GM23338 (cell line): Measurements from ENCODE around the gene TBC1D5. TPM values are rescaled to one million over a fixed set of nuclear protein-coding genes. Genes with fewer than 3 reads are reported as not detected.

Source experiments
- ATAC-seq: fragments of 200-7000 bp; cut with Tn5 transposase; 3 replicates; pipeline ENCODE4 v1.9.1; 2020
- DNase-seq: peaks from one replicate; pipeline ENCODE4 v3.0.0-alpha.2; 2015; ENCODE audit warnings: low spot score
- H2AFZ ChIP-seq: fragments of 200-600 bp; sonication (generic); 2 replicates; pipeline ENCODE4 v1.8.0; 2016; ENCODE audit warnings: antibody characterized with exemption, mild to moderate bottlenecking, moderate library complexity
- H3F3A ChIP-seq: fragments of 200-600 bp; sonication (generic); replicated peaks from 2 replicates; pipeline ENCODE4 v1.8.0; 2017; ENCODE audit warnings: antibody characterized with exemption, mixed run types, low read depth
- H3K27ac ChIP-seq: fragments of 200-600 bp; sonication (generic); 2 replicates; pipeline ENCODE4 v1.6.1; 2016; ENCODE audit warnings: low read depth
- H3K27me3 ChIP-seq: fragments of 200-600 bp; sonication (generic); 2 replicates; pipeline ENCODE4 v1.8.0; 2016; ENCODE audit warnings: mild to moderate bottlenecking, mixed run types, moderate library complexity; ENCODE audit not compliant: insufficient read depth
- H3K36me3 ChIP-seq: fragments of 200-600 bp; sonication (generic); 2 replicates; pipeline ENCODE4 v1.8.0; 2016; ENCODE audit warnings: mild to moderate bottlenecking; ENCODE audit not compliant: insufficient read depth
- H3K4me1 ChIP-seq: fragments of 200-600 bp; sonication (generic); 2 replicates; pipeline ENCODE4 v1.8.0; 2016; ENCODE audit warnings: mild to moderate bottlenecking, moderate library complexity; ENCODE audit not compliant: insufficient read depth
- H3K4me2 ChIP-seq: fragments of 200-600 bp; sonication (generic); 2 replicates; pipeline ENCODE4 v1.7.1; 2017; ENCODE audit warnings: mixed run types
- H3K4me3 ChIP-seq: fragments of 200-600 bp; sonication (generic); 2 replicates; pipeline ENCODE4 v1.6.1; 2016; ENCODE audit warnings: mixed run types
- H3K79me2 ChIP-seq: fragments of 200-600 bp; sonication (generic); replicated peaks from 2 replicates; pipeline ENCODE4 v1.8.0; 2017; ENCODE audit warnings: mild to moderate bottlenecking; ENCODE audit not compliant: insufficient read depth
- H3K9me2 ChIP-seq: fragments of 200-600 bp; sonication (generic); 2 replicates; pipeline ENCODE4 v1.8.0; 2017; ENCODE audit not compliant: insufficient read depth
- H4K20me1 ChIP-seq: fragments of 200-600 bp; sonication (generic); replicated peaks from 2 replicates; pipeline ENCODE4 v1.8.0; 2017; ENCODE audit warnings: mild to moderate bottlenecking; ENCODE audit not compliant: insufficient read depth
- H3K27ac Mint-ChIP-seq: 2 replicates; pipeline ENCODE4 v1.8.0; 2020; ENCODE audit warnings: inconsistent platforms, mild to moderate bottlenecking, moderate library complexity, mixed read lengths
- H3K27me3 Mint-ChIP-seq: 3 replicates; pipeline ENCODE4 v1.8.0; 2022; ENCODE audit warnings: low read depth, mild to moderate bottlenecking, moderate library complexity, mixed read lengths, inconsistent platforms; ENCODE audit not compliant: insufficient read depth, poor library complexity
- H3K36me3 Mint-ChIP-seq: 3 replicates; pipeline ENCODE4 v1.8.0; 2021; ENCODE audit warnings: low read depth, mild to moderate bottlenecking, inconsistent platforms, moderate library complexity, mixed read lengths
- H3K4me1 Mint-ChIP-seq: 3 replicates; pipeline ENCODE4 v1.8.0; 2020; ENCODE audit warnings: mild to moderate bottlenecking, inconsistent platforms, mixed read lengths
- H3K4me3 Mint-ChIP-seq: 3 replicates; pipeline ENCODE4 v1.8.0; 2021; ENCODE audit warnings: moderate library complexity, mild to moderate bottlenecking, inconsistent platforms, mixed read lengths
- H3K9me3 Mint-ChIP-seq: 3 replicates; pipeline ENCODE4 v1.8.0; 2020; ENCODE audit warnings: moderate library complexity, mild to moderate bottlenecking, inconsistent platforms, mixed read lengths
- CREB1 ChIP-seq: fragments of 250-450 bp; sonication (Bioruptor Pico); IDR thresholded peaks from 2 replicates; pipeline ENCODE4 v1.5.0; 2020; ENCODE audit warnings: low read depth, mild to moderate bottlenecking, moderate library complexity
- EZH2 ChIP-seq: fragments of 200-600 bp; sonication (generic); IDR thresholded peaks from one replicate; pipeline ENCODE4 v1.8.0; 2017; ENCODE audit warnings: antibody characterized with exemption, mild to moderate bottlenecking, low read depth; ENCODE audit not compliant: unreplicated experiment
- EZH2phosphoT487 ChIP-seq: fragments of 200-600 bp; sonication (generic); IDR thresholded peaks from one replicate; pipeline ENCODE4 v1.8.1; 2018; ENCODE audit warnings: antibody characterized with exemption; ENCODE audit not compliant: unreplicated experiment
- NANOG ChIP-seq: IDR thresholded peaks from 2 replicates; pipeline ENCODE4 v1.6.1; 2016; ENCODE audit warnings: antibody characterized with exemption, borderline replicate concordance
- STAT1 ChIP-seq: IDR thresholded peaks from one replicate; pipeline ENCODE4 v1.6.1; 2016; ENCODE audit warnings: antibody characterized with exemption; ENCODE audit not compliant: unreplicated experiment
- ZNF331 ChIP-seq: fragments of 250-450 bp; sonication (Bioruptor Pico); IDR thresholded peaks from 2 replicates; pipeline ENCODE4 v1.5.0; 2020; ENCODE audit warnings: low read depth, mild to moderate bottlenecking, moderate library complexity
- ZNF462 ChIP-seq: fragments of 250-450 bp; sonication (Bioruptor Pico); IDR thresholded peaks from 2 replicates; pipeline ENCODE4 v1.5.0; 2020; ENCODE audit warnings: mild to moderate bottlenecking, moderate library complexity
- polyA plus RNA-seq: library from polyadenylated mRNA; unstranded; fragments of >200 nt; fragmentation: Nextera tagmentation; extraction: Ambion mirVana; gene quantifications from 2 replicates; pipeline ENCODE4 v1.2.1, GENCODE V29; 2016
- total RNA-seq: library from RNA; depleted of rRNA; stranded (reverse); fragments of >200 nt; shearing (Covaris generic); gene quantifications from 2 replicates; pipeline ENCODE4 v1.2.3, GENCODE V29; 2014
- TF ChIP-seq, protein P1 (sequence below): IDR thresholded peaks from one replicate; pipeline ENCODE4 v1.6.1; 2018; ENCODE audit warnings: antibody characterized with exemption; ENCODE audit not compliant: unreplicated experiment

TBC1D5 gene
- total and polyA plus RNA-seq, 2 experiments from 2014 or later: 21.8 to 48.1 TPM

GRCh38 chr3:17738219-17738618, 4.2 kb downstream of the TBC1D5 start:
- Histone ChIP-seq H3K27ac (no peak overlapping the region), H3K4me2 (no peak overlapping the region), H3F3A (peaks cover 10% of the 10 kb centered on the region), H2AFZ (no peak overlapping the region), H3K9me2 (0 out of 2 replicates have a peak, but pooled peaks cover 3% of the 10 kb centered on the region), H3K4me1 (peaks cover 29% of the 10 kb centered on the region), H3K79me2 (peaks cover 70% of the 10 kb centered on the region), H3K36me3 (no peaks in the 10 kb centered on the region), H3K4me3 (no peak overlapping the region), H4K20me1 (peaks cover under 1% of the 10 kb centered on the region; the same call in 1 of the 2 replicates), H3K27me3 (no peaks in the 10 kb centered on the region)
- Mint-ChIP-seq H3K4me3 (no peak overlapping the region), H3K9me3 (no peaks in the 10 kb centered on the region; the same call in 2 of the 3 replicates), H3K27me3 (peaks cover 4% of the 10 kb centered on the region), H3K27ac (no peak overlapping the region), H3K36me3 (peaks cover 10% of the 10 kb centered on the region; the same call in 2 of the 3 replicates), H3K4me1 (peaks cover 29% of the 10 kb centered on the region)
- ATAC-seq (no peak), DNase-seq (no peak)
- TF ChIP-seq NANOG: no peak
- TF ChIP-seq STAT1: no peak
- no peak for TF ChIP-seq ZNF331 (CRISPR knock-in tag)
- no peak for TF ChIP-seq EZH2phosphoT487
- no peak for TF ChIP-seq CREB1 (CRISPR knock-in tag)
- TF ChIP-seq, protein P1, sequence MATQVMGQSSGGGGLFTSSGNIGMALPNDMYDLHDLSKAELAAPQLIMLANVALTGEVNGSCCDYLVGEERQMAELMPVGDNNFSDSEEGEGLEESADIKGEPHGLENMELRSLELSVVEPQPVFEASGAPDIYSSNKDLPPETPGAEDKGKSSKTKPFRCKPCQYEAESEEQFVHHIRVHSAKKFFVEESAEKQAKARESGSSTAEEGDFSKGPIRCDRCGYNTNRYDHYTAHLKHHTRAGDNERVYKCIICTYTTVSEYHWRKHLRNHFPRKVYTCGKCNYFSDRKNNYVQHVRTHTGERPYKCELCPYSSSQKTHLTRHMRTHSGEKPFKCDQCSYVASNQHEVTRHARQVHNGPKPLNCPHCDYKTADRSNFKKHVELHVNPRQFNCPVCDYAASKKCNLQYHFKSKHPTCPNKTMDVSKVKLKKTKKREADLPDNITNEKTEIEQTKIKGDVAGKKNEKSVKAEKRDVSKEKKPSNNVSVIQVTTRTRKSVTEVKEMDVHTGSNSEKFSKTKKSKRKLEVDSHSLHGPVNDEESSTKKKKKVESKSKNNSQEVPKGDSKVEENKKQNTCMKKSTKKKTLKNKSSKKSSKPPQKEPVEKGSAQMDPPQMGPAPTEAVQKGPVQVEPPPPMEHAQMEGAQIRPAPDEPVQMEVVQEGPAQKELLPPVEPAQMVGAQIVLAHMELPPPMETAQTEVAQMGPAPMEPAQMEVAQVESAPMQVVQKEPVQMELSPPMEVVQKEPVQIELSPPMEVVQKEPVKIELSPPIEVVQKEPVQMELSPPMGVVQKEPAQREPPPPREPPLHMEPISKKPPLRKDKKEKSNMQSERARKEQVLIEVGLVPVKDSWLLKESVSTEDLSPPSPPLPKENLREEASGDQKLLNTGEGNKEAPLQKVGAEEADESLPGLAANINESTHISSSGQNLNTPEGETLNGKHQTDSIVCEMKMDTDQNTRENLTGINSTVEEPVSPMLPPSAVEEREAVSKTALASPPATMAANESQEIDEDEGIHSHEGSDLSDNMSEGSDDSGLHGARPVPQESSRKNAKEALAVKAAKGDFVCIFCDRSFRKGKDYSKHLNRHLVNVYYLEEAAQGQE: no peak
- no peak for TF ChIP-seq ZNF462 (CRISPR knock-in tag)
- TF ChIP-seq EZH2: no peak
